ENCODE data around the gene VIL1.

Gene VIL1

GRCh38 chr2:218395090-218395444, 23.9 kb upstream of the VIL1 start:
- TF ChIP-seq, protein P1, sequence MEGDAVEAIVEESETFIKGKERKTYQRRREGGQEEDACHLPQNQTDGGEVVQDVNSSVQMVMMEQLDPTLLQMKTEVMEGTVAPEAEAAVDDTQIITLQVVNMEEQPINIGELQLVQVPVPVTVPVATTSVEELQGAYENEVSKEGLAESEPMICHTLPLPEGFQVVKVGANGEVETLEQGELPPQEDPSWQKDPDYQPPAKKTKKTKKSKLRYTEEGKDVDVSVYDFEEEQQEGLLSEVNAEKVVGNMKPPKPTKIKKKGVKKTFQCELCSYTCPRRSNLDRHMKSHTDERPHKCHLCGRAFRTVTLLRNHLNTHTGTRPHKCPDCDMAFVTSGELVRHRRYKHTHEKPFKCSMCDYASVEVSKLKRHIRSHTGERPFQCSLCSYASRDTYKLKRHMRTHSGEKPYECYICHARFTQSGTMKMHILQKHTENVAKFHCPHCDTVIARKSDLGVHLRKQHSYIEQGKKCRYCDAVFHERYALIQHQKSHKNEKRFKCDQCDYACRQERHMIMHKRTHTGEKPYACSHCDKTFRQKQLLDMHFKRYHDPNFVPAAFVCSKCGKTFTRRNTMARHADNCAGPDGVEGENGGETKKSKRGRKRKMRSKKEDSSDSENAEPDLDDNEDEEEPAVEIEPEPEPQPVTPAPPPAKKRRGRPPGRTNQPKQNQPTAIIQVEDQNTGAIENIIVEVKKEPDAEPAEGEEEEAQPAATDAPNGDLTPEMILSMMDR (IDR thresholded peaks at IDR 0.05; ENCODE audit: insufficient read depth, low read length): no peak
- TF ChIP-seq POLR2AphosphoS5 (IDR thresholded peaks at IDR 0.05; ENCODE audit: low read depth): no peak
- TF ChIP-seq, protein P2, sequence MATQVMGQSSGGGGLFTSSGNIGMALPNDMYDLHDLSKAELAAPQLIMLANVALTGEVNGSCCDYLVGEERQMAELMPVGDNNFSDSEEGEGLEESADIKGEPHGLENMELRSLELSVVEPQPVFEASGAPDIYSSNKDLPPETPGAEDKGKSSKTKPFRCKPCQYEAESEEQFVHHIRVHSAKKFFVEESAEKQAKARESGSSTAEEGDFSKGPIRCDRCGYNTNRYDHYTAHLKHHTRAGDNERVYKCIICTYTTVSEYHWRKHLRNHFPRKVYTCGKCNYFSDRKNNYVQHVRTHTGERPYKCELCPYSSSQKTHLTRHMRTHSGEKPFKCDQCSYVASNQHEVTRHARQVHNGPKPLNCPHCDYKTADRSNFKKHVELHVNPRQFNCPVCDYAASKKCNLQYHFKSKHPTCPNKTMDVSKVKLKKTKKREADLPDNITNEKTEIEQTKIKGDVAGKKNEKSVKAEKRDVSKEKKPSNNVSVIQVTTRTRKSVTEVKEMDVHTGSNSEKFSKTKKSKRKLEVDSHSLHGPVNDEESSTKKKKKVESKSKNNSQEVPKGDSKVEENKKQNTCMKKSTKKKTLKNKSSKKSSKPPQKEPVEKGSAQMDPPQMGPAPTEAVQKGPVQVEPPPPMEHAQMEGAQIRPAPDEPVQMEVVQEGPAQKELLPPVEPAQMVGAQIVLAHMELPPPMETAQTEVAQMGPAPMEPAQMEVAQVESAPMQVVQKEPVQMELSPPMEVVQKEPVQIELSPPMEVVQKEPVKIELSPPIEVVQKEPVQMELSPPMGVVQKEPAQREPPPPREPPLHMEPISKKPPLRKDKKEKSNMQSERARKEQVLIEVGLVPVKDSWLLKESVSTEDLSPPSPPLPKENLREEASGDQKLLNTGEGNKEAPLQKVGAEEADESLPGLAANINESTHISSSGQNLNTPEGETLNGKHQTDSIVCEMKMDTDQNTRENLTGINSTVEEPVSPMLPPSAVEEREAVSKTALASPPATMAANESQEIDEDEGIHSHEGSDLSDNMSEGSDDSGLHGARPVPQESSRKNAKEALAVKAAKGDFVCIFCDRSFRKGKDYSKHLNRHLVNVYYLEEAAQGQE (IDR thresholded peaks at IDR 0.05; ENCODE audit: insufficient replicate concordance, low read depth): no peak

GRCh38 chr2:218395456-218395825, 23.5 kb upstream of the VIL1 start:
- Histone ChIP-seq H3K4me3 (replicated peaks; ENCODE audit: insufficient read depth, low read length) (peak overlapping the region; percentile 26), H3K27ac (replicated peaks) (peak overlapping the region; percentile 100), H3K27me3 (ENCODE audit: insufficient read depth, poor library complexity, severe bottlenecking) (no peaks in the 10 kb centered on the region)
- no peak for DNase-seq (ENCODE audit: low read depth in 1 of 2, low spot score in 1 of 2)
- no peak for TF ChIP-seq SPI1 (IDR thresholded peaks at IDR 0.05; ENCODE audit: borderline replicate concordance, low read depth)
- TF ChIP-seq POLR2AphosphoS5 (IDR thresholded peaks at IDR 0.05; ENCODE audit: low read depth): no peak
- TF ChIP-seq GABPA (IDR thresholded peaks at IDR 0.05; ENCODE audit: low read depth): no peak
- TF ChIP-seq, protein P1 (IDR thresholded peaks at IDR 0.05; ENCODE audit: insufficient read depth, low read length): no peak
- TF ChIP-seq, protein P2 (IDR thresholded peaks at IDR 0.05; ENCODE audit: insufficient replicate concordance, low read depth): no peak

More at GRCh38 chr2:218395090-218395444, 23.9 kb upstream of the VIL1 start:
- Histone ChIP-seq H3K27me3 (ENCODE audit: insufficient read depth, poor library complexity, severe bottlenecking) (no peaks in the 10 kb centered on the region), H3K4me3 (replicated peaks; ENCODE audit: insufficient read depth, low read length) (no peak overlapping the region), H3K27ac (replicated peaks) (peak overlapping the region; percentile 100)
- DNase-seq (ENCODE audit: low read depth in 1 of 2, low spot score in 1 of 2): no peak

GRCh38 chr2:218395826-218396687, 22.9 kb upstream of the VIL1 start:
- TF ChIP-seq, protein P2 (IDR thresholded peaks at IDR 0.05; ENCODE audit: insufficient replicate concordance, low read depth): peak; percentile 35
- peak; percentile 48; the same call in 1 of the 2 replicates for TF ChIP-seq POLR2AphosphoS5 (IDR thresholded peaks at IDR 0.05; ENCODE audit: low read depth)
- TF ChIP-seq GABPA (IDR thresholded peaks at IDR 0.05; ENCODE audit: low read depth): no peak
- TF ChIP-seq, protein P1 (IDR thresholded peaks at IDR 0.05; ENCODE audit: insufficient read depth, low read length): peak; percentile 36
- TF ChIP-seq SPI1 (IDR thresholded peaks at IDR 0.05; ENCODE audit: borderline replicate concordance, low read depth): peak; percentile 16; the same call in 1 of the 2 replicates
- peak; percentile 95 to 97 for DNase-seq (ENCODE audit: low read depth in 1 of 2, low spot score in 1 of 2)
- peak overlapping the region; percentile 37 for H3K4me3 ChIP-seq (replicated peaks; ENCODE audit: insufficient read depth, low read length)
- H3K27me3 ChIP-seq (ENCODE audit: insufficient read depth, poor library complexity, severe bottlenecking): no peaks in the 10 kb centered on the region
- peak overlapping the region; percentile 100 for H3K27ac ChIP-seq (replicated peaks)

Data from HL-60 (cell line).